Measurements from ENCODE around the gene HEATR1.

DNA sequence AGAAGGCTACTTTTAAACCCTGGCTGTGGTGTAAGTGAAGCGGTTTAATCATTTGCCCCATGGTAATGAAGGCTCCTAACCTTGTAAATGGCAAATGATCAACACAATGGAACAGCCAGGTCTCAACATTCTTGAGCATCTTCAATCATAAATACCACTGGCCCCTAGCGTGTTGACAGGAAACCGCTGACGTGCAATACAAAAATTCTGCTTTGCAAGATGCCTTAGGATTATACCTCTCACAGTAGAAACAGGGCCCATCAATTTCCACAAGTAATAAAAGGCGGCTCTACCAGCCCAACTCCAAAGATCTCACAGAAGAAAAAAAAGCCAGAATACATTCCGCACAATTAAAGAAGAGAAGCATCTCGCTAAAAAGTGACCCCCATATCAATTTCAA, 47.7 kb downstream of the HEATR1 start:
- TF ChIP-seq, protein P1, sequence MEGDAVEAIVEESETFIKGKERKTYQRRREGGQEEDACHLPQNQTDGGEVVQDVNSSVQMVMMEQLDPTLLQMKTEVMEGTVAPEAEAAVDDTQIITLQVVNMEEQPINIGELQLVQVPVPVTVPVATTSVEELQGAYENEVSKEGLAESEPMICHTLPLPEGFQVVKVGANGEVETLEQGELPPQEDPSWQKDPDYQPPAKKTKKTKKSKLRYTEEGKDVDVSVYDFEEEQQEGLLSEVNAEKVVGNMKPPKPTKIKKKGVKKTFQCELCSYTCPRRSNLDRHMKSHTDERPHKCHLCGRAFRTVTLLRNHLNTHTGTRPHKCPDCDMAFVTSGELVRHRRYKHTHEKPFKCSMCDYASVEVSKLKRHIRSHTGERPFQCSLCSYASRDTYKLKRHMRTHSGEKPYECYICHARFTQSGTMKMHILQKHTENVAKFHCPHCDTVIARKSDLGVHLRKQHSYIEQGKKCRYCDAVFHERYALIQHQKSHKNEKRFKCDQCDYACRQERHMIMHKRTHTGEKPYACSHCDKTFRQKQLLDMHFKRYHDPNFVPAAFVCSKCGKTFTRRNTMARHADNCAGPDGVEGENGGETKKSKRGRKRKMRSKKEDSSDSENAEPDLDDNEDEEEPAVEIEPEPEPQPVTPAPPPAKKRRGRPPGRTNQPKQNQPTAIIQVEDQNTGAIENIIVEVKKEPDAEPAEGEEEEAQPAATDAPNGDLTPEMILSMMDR (IDR thresholded peaks at IDR 0.05), result no peak
- no peak for TF ChIP-seq POLR2A (IDR thresholded peaks at IDR 0.05)

All from thyroid gland (tissue), 4 donors.